ENCODE measurements around the gene USP22.

USP22 gene

GRCh38 chr17:21075739-21076085, 32.9 kb upstream of the USP22 start:
- WGBS, 2 donors (ENCODE audit: extremely low coverage in 2 of 2, insufficient read length in 2 of 2, insufficient replicate concordance in 1 of 2): no CpG with 5 or more reads among the region's 11 CpGs
- H3K4me3 ChIP-seq (ENCODE audit: low read length in 2 of 2): no peak overlapping the region
- no peak overlapping the region for H2BK5ac ChIP-seq (ENCODE audit: low read length)

GRCh38 chr17:21072745-21073197, 30.0 kb upstream of the USP22 start:
- H3K9me3 ChIP-seq (replicated peaks in 1 of 2; ENCODE audit: control insufficient read depth in 2 of 2, insufficient read depth in 1 of 2, low read depth in 1 of 2, low read length in 2 of 2): peaks cover 0 to 1% of the 10 kb centered on the region in 2 donors
- no peak overlapping the region for H4K8ac ChIP-seq (ENCODE audit: low read depth, low read length)
- no peak overlapping the region for H3K4me3 ChIP-seq (ENCODE audit: low read length in 2 of 2)

More at GRCh38 chr17:21075739-21076085, 32.9 kb upstream of the USP22 start:
- Histone ChIP-seq H3K4me2 (ENCODE audit: insufficient read depth, low read length, poor library complexity, severe bottlenecking) (no peak overlapping the region), H3K9ac (ENCODE audit: low read depth, low read length, poor library complexity) (no peak overlapping the region), H2AK5ac (ENCODE audit: low read depth, low read length) (no peak overlapping the region), H3K18ac (ENCODE audit: low read length) (no peak overlapping the region), H3K27me3 (ENCODE audit: control insufficient read depth in 3 of 3, insufficient read depth in 3 of 3, low read depth in 1 of 3, low read length in 3 of 3) (peaks cover 0 to 9% (median 0%) of the 10 kb centered on the region in 3 experiments), H3K79me1 (ENCODE audit: low read depth, low read length) (no peaks in the 10 kb centered on the region), H3K4me1 (ENCODE audit: control insufficient read depth in 2 of 2, insufficient read depth in 1 of 2, low read depth in 1 of 2, low read length in 2 of 2) (peaks cover 0 to 4% of the 10 kb centered on the region in 2 donors), H3K36me3 (replicated peaks in 1 of 2; ENCODE audit: control insufficient read depth in 2 of 2, insufficient read depth in 2 of 2, low read length in 2 of 2) (no peaks in the 10 kb centered on the region), H4K91ac (ENCODE audit: low read depth, low read length, poor library complexity) (no peak overlapping the region), H3K27ac (replicated peaks; ENCODE audit: low read length) (no peak overlapping the region), H2AFZ (ENCODE audit: low read length) (peak overlapping the region; percentile 46), H3K9me3 (replicated peaks in 1 of 2; ENCODE audit: control insufficient read depth in 2 of 2, insufficient read depth in 1 of 2, low read depth in 1 of 2, low read length in 2 of 2) (peaks cover 0 to 3% of the 10 kb centered on the region in 2 donors), H4K8ac (ENCODE audit: low read depth, low read length) (no peak overlapping the region), H3K4ac (ENCODE audit: low read length) (no peak overlapping the region), H3K14ac (ENCODE audit: low read length) (no peak overlapping the region), H3K23ac (ENCODE audit: low read depth, low read length, poor library complexity) (no peak overlapping the region), H2BK12ac (ENCODE audit: low read length) (peak overlapping the region; percentile 76), H2BK15ac (ENCODE audit: low read length) (no peak overlapping the region), H2BK120ac (ENCODE audit: low read depth, low read length) (peak overlapping the region; percentile 69)
- DNase-seq (ENCODE audit: low spot score): no peak

GRCh38 chr17:21066394-21066793, 23.6 kb upstream of the USP22 start:
- H2AFZ ChIP-seq (ENCODE audit: low read length): no peak overlapping the region
- H3K4me1 ChIP-seq (ENCODE audit: control insufficient read depth in 2 of 2, insufficient read depth in 1 of 2, low read depth in 1 of 2, low read length in 2 of 2): peaks cover 0 to 5% of the 10 kb centered on the region in 2 donors
- H4K8ac ChIP-seq (ENCODE audit: low read depth, low read length): no peak overlapping the region
- no peak overlapping the region for H3K4me3 ChIP-seq (ENCODE audit: low read length in 2 of 2)
- no peaks in the 10 kb centered on the region for H3K36me3 ChIP-seq (replicated peaks in 1 of 2; ENCODE audit: control insufficient read depth in 2 of 2, insufficient read depth in 2 of 2, low read length in 2 of 2)
- no peak overlapping the region for H2BK12ac ChIP-seq (ENCODE audit: low read length)
- no peak for DNase-seq (ENCODE audit: low spot score)
- peak overlapping the region; percentile 52 for H3K18ac ChIP-seq (ENCODE audit: low read length)
- H2BK5ac ChIP-seq (ENCODE audit: low read length): no peak overlapping the region
- H3K9ac ChIP-seq (ENCODE audit: low read depth, low read length, poor library complexity): no peak overlapping the region
- H3K14ac ChIP-seq (ENCODE audit: low read length): no peak overlapping the region
- no peak overlapping the region for H2BK120ac ChIP-seq (ENCODE audit: low read depth, low read length)
- H3K27me3 ChIP-seq (ENCODE audit: control insufficient read depth in 3 of 3, insufficient read depth in 3 of 3, low read depth in 1 of 3, low read length in 3 of 3): peaks cover 0 to 10% (median 0%) of the 10 kb centered on the region in 3 experiments
- H4K91ac ChIP-seq (ENCODE audit: low read depth, low read length, poor library complexity): no peak overlapping the region
- no peak overlapping the region for H3K23ac ChIP-seq (ENCODE audit: low read depth, low read length, poor library complexity)
- no peak overlapping the region for H3K4ac ChIP-seq (ENCODE audit: low read length)
- WGBS, 2 donors (ENCODE audit: extremely low coverage in 2 of 2, insufficient read length in 2 of 2, insufficient replicate concordance in 1 of 2): no CpG with 5 or more reads among the region's 2 CpGs
- H2BK15ac ChIP-seq (ENCODE audit: low read length): no peak overlapping the region
- no peak overlapping the region for H3K4me2 ChIP-seq (ENCODE audit: insufficient read depth, low read length, poor library complexity, severe bottlenecking)
- peaks cover 0 to 1% of the 10 kb centered on the region in 2 donors for H3K9me3 ChIP-seq (replicated peaks in 1 of 2; ENCODE audit: control insufficient read depth in 2 of 2, insufficient read depth in 1 of 2, low read depth in 1 of 2, low read length in 2 of 2)
- no peaks in the 10 kb centered on the region for H3K79me1 ChIP-seq (ENCODE audit: low read depth, low read length)
- no peak overlapping the region for H2AK5ac ChIP-seq (ENCODE audit: low read depth, low read length)
- H3K27ac ChIP-seq (replicated peaks; ENCODE audit: low read length): no peak overlapping the region

More at GRCh38 chr17:21072745-21073197, 30.0 kb upstream of the USP22 start:
- Histone ChIP-seq H3K23ac (ENCODE audit: low read depth, low read length, poor library complexity) (peak overlapping the region; percentile 5), H3K18ac (ENCODE audit: low read length) (peak overlapping the region; percentile 15), H3K27me3 (ENCODE audit: control insufficient read depth in 3 of 3, insufficient read depth in 3 of 3, low read depth in 1 of 3, low read length in 3 of 3) (peaks cover 0 to 3% (median 0%) of the 10 kb centered on the region in 3 experiments), H2BK120ac (ENCODE audit: low read depth, low read length) (no peak overlapping the region), H2BK12ac (ENCODE audit: low read length) (no peak overlapping the region), H3K14ac (ENCODE audit: low read length) (no peak overlapping the region), H2AK5ac (ENCODE audit: low read depth, low read length) (no peak overlapping the region), H3K27ac (replicated peaks; ENCODE audit: low read length) (no peak overlapping the region), H3K4ac (ENCODE audit: low read length) (no peak overlapping the region), H2BK5ac (ENCODE audit: low read length) (no peak overlapping the region), H2AFZ (ENCODE audit: low read length) (no peak overlapping the region), H3K4me1 (ENCODE audit: control insufficient read depth in 2 of 2, insufficient read depth in 1 of 2, low read depth in 1 of 2, low read length in 2 of 2) (peaks cover 0 to 6% of the 10 kb centered on the region in 2 donors), H3K79me1 (ENCODE audit: low read depth, low read length) (no peaks in the 10 kb centered on the region), H3K36me3 (replicated peaks in 1 of 2; ENCODE audit: control insufficient read depth in 2 of 2, insufficient read depth in 2 of 2, low read length in 2 of 2) (no peaks in the 10 kb centered on the region), H3K4me2 (ENCODE audit: insufficient read depth, low read length, poor library complexity, severe bottlenecking) (no peak overlapping the region), H2BK15ac (ENCODE audit: low read length) (no peak overlapping the region), H4K91ac (ENCODE audit: low read depth, low read length, poor library complexity) (no peak overlapping the region), H3K9ac (ENCODE audit: low read depth, low read length, poor library complexity) (no peak overlapping the region)
- no peak for DNase-seq (ENCODE audit: low spot score)
- WGBS, 2 donors (ENCODE audit: extremely low coverage in 2 of 2, insufficient read length in 2 of 2, insufficient replicate concordance in 1 of 2): no CpG with 5 or more reads among the region's 11 CpGs

GRCh38 chr17:21061971-21062526, 19.2 kb upstream of the USP22 start:
- H2AFZ ChIP-seq (ENCODE audit: low read length): no peak overlapping the region
- no peak for DNase-seq (ENCODE audit: low spot score)
- no peak overlapping the region for H3K4me2 ChIP-seq (ENCODE audit: insufficient read depth, low read length, poor library complexity, severe bottlenecking)
- H2BK12ac ChIP-seq (ENCODE audit: low read length): no peak overlapping the region
- H3K27ac ChIP-seq (replicated peaks; ENCODE audit: low read length): no peak overlapping the region
- no peak overlapping the region for H2BK120ac ChIP-seq (ENCODE audit: low read depth, low read length)
- H3K14ac ChIP-seq (ENCODE audit: low read length): no peak overlapping the region
- H3K23ac ChIP-seq (ENCODE audit: low read depth, low read length, poor library complexity): no peak overlapping the region
- no peaks in the 10 kb centered on the region for H3K36me3 ChIP-seq (replicated peaks in 1 of 2; ENCODE audit: control insufficient read depth in 2 of 2, insufficient read depth in 2 of 2, low read length in 2 of 2)
- no peak overlapping the region for H3K4me3 ChIP-seq (ENCODE audit: low read length in 2 of 2)
- WGBS, 2 donors (ENCODE audit: extremely low coverage in 2 of 2, insufficient read length in 2 of 2, insufficient replicate concordance in 1 of 2): no CpG with 5 or more reads among the region's 7 CpGs
- no peak overlapping the region for H4K91ac ChIP-seq (ENCODE audit: low read depth, low read length, poor library complexity)
- H3K4me1 ChIP-seq (ENCODE audit: control insufficient read depth in 2 of 2, insufficient read depth in 1 of 2, low read depth in 1 of 2, low read length in 2 of 2): peaks cover 0 to 2% of the 10 kb centered on the region in 2 donors
- H3K79me1 ChIP-seq (ENCODE audit: low read depth, low read length): no peaks in the 10 kb centered on the region
- no peak overlapping the region for H4K8ac ChIP-seq (ENCODE audit: low read depth, low read length)
- no peak overlapping the region for H3K9ac ChIP-seq (ENCODE audit: low read depth, low read length, poor library complexity)
- H2BK5ac ChIP-seq (ENCODE audit: low read length): peak overlapping the region; percentile 12
- H2AK5ac ChIP-seq (ENCODE audit: low read depth, low read length): peak overlapping the region; percentile 83
- no peak overlapping the region for H2BK15ac ChIP-seq (ENCODE audit: low read length)
- peaks cover 0 to 17% (median 0%) of the 10 kb centered on the region in 3 experiments for H3K27me3 ChIP-seq (ENCODE audit: control insufficient read depth in 3 of 3, insufficient read depth in 3 of 3, low read depth in 1 of 3, low read length in 3 of 3)
- H3K18ac ChIP-seq (ENCODE audit: low read length): peak overlapping the region; percentile 44
- H3K9me3 ChIP-seq (replicated peaks in 1 of 2; ENCODE audit: control insufficient read depth in 2 of 2, insufficient read depth in 1 of 2, low read depth in 1 of 2, low read length in 2 of 2): no peaks in the 10 kb centered on the region
- no peak overlapping the region for H3K4ac ChIP-seq (ENCODE audit: low read length)

Data from neuronal stem cell (in vitro differentiated cells).